ENCODE measurements around the gene TBC1D16.

Gene TBC1D16

GRCh38 chr17:80081596-80081995 lies 45.9 kb upstream of the TBC1D16 start:
- TF ChIP-seq, protein P1, sequence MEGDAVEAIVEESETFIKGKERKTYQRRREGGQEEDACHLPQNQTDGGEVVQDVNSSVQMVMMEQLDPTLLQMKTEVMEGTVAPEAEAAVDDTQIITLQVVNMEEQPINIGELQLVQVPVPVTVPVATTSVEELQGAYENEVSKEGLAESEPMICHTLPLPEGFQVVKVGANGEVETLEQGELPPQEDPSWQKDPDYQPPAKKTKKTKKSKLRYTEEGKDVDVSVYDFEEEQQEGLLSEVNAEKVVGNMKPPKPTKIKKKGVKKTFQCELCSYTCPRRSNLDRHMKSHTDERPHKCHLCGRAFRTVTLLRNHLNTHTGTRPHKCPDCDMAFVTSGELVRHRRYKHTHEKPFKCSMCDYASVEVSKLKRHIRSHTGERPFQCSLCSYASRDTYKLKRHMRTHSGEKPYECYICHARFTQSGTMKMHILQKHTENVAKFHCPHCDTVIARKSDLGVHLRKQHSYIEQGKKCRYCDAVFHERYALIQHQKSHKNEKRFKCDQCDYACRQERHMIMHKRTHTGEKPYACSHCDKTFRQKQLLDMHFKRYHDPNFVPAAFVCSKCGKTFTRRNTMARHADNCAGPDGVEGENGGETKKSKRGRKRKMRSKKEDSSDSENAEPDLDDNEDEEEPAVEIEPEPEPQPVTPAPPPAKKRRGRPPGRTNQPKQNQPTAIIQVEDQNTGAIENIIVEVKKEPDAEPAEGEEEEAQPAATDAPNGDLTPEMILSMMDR (conservative IDR thresholded peaks at IDR 0.05; ENCODE audit: low read depth, low read length), result no peak
- H4K20me1 ChIP-seq (ENCODE audit: insufficient read depth), result no peaks in the 10 kb centered on the region
- H3K4me3 ChIP-seq (IDR thresholded peaks at IDR 0.05; ENCODE audit: insufficient read depth, low read depth, low read length), result no peak overlapping the region
- no peak overlapping the region for H3K4me2 ChIP-seq
- no peak overlapping the region for H3K9ac ChIP-seq
- no peak overlapping the region for H2AFZ ChIP-seq (ENCODE audit: low read depth)
- peaks cover 27% of the 10 kb centered on the region for H3K27me3 ChIP-seq (ENCODE audit: insufficient read depth, low read depth)
- no peak overlapping the region for H3K27ac ChIP-seq
- no peaks in the 10 kb centered on the region for H3K4me1 ChIP-seq (ENCODE audit: low read depth, poor library complexity, severe bottlenecking)
- H3K36me3 ChIP-seq (ENCODE audit: insufficient read depth), result no peaks in the 10 kb centered on the region
- no peaks in the 10 kb centered on the region for H3K79me2 ChIP-seq (ENCODE audit: insufficient read depth, low read depth)

DNA sequence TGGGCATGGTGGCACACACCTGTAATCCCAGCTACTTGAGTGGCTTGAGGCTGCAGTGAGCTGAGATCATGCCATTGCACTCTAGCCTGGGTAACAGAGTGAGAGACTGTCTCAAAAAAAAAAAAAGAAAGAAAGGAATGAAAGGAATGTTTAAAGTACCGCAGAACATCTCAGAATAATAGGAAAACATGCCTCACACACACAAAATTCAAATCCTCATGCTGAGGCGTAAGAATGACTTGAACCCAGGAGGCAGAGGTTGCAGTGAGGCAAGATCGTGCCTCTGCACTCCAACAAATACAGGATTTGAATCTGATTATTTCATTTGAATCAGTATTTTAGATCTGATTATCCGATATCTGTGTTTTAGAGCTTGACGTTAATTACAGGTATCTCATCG lies 44.4 kb upstream of the TBC1D16 start:
- peaks cover 17% of the 10 kb centered on the region for H3K27me3 ChIP-seq (ENCODE audit: insufficient read depth, low read depth)
- no peak overlapping the region for H3K9ac ChIP-seq
- no peak overlapping the region for H2AFZ ChIP-seq (ENCODE audit: low read depth)
- no peaks in the 10 kb centered on the region for H3K36me3 ChIP-seq (ENCODE audit: insufficient read depth)
- no peaks in the 10 kb centered on the region for H3K79me2 ChIP-seq (ENCODE audit: insufficient read depth, low read depth)
- H3K4me1 ChIP-seq (ENCODE audit: low read depth, poor library complexity, severe bottlenecking), result no peaks in the 10 kb centered on the region
- no peaks in the 10 kb centered on the region for H4K20me1 ChIP-seq (ENCODE audit: insufficient read depth)
- no peak overlapping the region for H3K4me3 ChIP-seq (IDR thresholded peaks at IDR 0.05; ENCODE audit: insufficient read depth, low read depth, low read length)
- TF ChIP-seq, protein P1 (conservative IDR thresholded peaks at IDR 0.05; ENCODE audit: low read depth, low read length), result no peak
- no peak overlapping the region for H3K4me2 ChIP-seq
- no peak overlapping the region for H3K27ac ChIP-seq

DNA sequence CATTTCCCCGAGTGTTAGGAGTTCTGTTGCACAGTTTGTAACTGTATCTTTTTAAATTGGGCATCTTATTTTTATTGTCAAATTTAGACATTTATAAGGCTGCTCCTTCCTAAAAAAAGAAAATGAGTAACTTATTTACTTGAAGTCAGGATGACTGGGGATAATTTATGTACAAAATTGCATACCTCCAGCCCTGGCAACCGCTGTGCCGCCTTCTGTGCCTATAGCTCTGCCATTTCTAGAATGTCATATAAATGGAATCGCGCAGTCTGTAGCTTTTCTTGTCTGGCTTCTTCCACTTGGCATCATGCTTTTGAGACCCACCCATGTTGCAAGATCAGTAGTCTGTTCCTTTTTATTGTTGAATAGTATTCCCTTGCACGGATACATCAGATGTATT lies 36.7 kb upstream of the TBC1D16 start:
- no peaks in the 10 kb centered on the region for H3K4me1 ChIP-seq (ENCODE audit: low read depth, poor library complexity, severe bottlenecking)
- no peak overlapping the region for H3K4me2 ChIP-seq
- H4K20me1 ChIP-seq (ENCODE audit: insufficient read depth), result no peaks in the 10 kb centered on the region
- peaks cover 6% of the 10 kb centered on the region; the same call in 1 of the 2 replicates for H3K27me3 ChIP-seq (ENCODE audit: insufficient read depth, low read depth)
- no peak overlapping the region for H3K9ac ChIP-seq
- no peaks in the 10 kb centered on the region for H3K36me3 ChIP-seq (ENCODE audit: insufficient read depth)
- no peak overlapping the region for H3K27ac ChIP-seq
- TF ChIP-seq, protein P1 (conservative IDR thresholded peaks at IDR 0.05; ENCODE audit: low read depth, low read length), result no peak
- H2AFZ ChIP-seq (ENCODE audit: low read depth), result no peak overlapping the region
- H3K79me2 ChIP-seq (ENCODE audit: insufficient read depth, low read depth), result no peaks in the 10 kb centered on the region
- H3K4me3 ChIP-seq (IDR thresholded peaks at IDR 0.05; ENCODE audit: insufficient read depth, low read depth, low read length), result no peak overlapping the region

DNA sequence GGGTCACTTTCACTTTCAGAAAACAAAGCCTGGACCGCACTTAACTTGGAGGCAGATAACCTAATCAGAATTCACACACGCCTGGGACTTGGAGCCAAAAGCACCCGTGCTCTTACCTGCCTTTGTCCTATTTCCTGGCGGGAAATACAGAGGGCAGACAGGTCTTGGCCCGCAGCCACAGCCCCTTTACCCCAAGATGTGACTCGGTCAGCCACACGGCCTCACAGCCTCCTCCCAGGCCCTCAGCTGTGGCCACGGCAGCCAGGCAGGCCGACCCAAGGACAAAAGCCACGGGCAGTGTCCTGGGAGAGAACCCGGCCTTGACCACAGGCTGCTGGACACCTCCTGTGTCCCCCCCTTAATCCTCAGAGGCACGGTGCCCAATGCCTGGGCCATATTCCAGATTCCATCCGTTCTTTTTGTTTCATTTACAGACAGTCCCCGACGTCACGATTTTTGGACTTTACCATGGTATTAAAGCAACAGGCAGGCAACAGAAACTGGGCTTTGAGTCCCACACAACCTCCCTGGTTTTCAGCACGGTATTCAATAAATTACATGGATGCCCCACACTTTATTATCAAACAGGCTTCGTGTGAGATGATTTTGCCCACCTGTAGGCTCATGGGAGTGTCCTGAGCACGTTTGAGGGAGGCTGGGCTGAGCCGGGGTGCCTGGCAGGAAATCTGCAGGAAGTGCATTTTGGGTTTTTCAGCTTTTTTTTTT lies 35.6 kb upstream of the TBC1D16 start:
- Histone ChIP-seq H3K27ac (no peak overlapping the region), H3K79me2 (ENCODE audit: insufficient read depth, low read depth) (no peaks in the 10 kb centered on the region), H3K36me3 (ENCODE audit: insufficient read depth) (no peaks in the 10 kb centered on the region), H3K4me3 (IDR thresholded peaks at IDR 0.05; ENCODE audit: insufficient read depth, low read depth, low read length) (no peak overlapping the region), H3K9ac (no peak overlapping the region), H3K4me1 (ENCODE audit: low read depth, poor library complexity, severe bottlenecking) (no peaks in the 10 kb centered on the region), H2AFZ (ENCODE audit: low read depth) (no peak overlapping the region), H3K4me2 (no peak overlapping the region), H3K27me3 (ENCODE audit: insufficient read depth, low read depth) (peaks cover 7% of the 10 kb centered on the region; the same call in 1 of the 2 replicates), H4K20me1 (ENCODE audit: insufficient read depth) (no peaks in the 10 kb centered on the region)
- TF ChIP-seq, protein P1 (conservative IDR thresholded peaks at IDR 0.05; ENCODE audit: low read depth, low read length), result no peak

Measured in KMS-11 (cell line).